Tibial nerve (tissue), 4 donors: ENCODE measurements around the gene GPBP1. TPM values are rescaled to one million over a fixed set of nuclear protein-coding genes. Genes with fewer than 3 reads are reported as not detected.

Experiments
- DNase-seq, 2 donors: peaks; one replicate each; pipeline ENCODE4 v3.0.0-alpha.2; 2019; ENCODE audit warnings: low spot score in 2 of 2
- H3K27ac ChIP-seq, 4 donors: fragments of 200-600 bp; sonication (generic) in 3 of 4; one replicate each; pipeline ENCODE4 v1.5.1; 2017 to 2019; ENCODE audit warnings: mild to moderate bottlenecking in 1 of 4
- H3K27me3 ChIP-seq, 2 donors: fragments of 200-600 bp; sonication (generic) in 1 of 2; one replicate each; pipeline versions ENCODE4 v1.5.1 to v1.6.0; 2017 to 2019
- H3K36me3 ChIP-seq, 3 donors: fragments of 200-600 bp; sonication (generic); one replicate each; pipeline ENCODE4 v1.5.1; 2018 to 2019
- H3K4me1 ChIP-seq, 4 donors: fragments of 200-600 bp; sonication (generic) in 3 of 4; one replicate each; pipeline ENCODE4 v1.5.1; 2017 to 2019
- H3K4me3 ChIP-seq, 4 donors: fragments of 200-600 bp; sonication (generic) in 3 of 4; one replicate each; pipeline ENCODE4 v1.5.1; 2017 to 2019; ENCODE audit warnings: mild to moderate bottlenecking in 1 of 4, moderate library complexity in 1 of 4
- H3K9me3 ChIP-seq, 4 donors: fragments of 200-600 bp; sonication (generic) in 3 of 4; one replicate each; pipeline ENCODE4 v1.5.1; 2017 to 2019
- EP300 ChIP-seq, 2 donors: sonication (generic); formaldehyde crosslinking; IDR thresholded peaks; one replicate each; pipeline ENCODE4 v1.6.1; 2017; ENCODE audit warnings: antibody characterized with exemption in 2 of 2, mild to moderate bottlenecking in 1 of 2
- POLR2A ChIP-seq, 2 donors: fragments of 450-650 bp; IDR thresholded peaks; one replicate each; pipeline ENCODE4 v1.6.1; 2017; ENCODE audit warnings: antibody characterized with exemption in 2 of 2, mild to moderate bottlenecking in 2 of 2, moderate library complexity in 2 of 2
- WGBS, 2 donors: methylation state at CpG; one replicate each; pipeline ENCODE4 v1.1.5; 2018; 5-methylcytosine and 5-hydroxymethylcytosine counted together
- total RNA-seq, 4 donors: library from RNA; depleted of rRNA; stranded (reverse); fragments of >200 nt; gene quantifications; one replicate each; pipeline ENCODE4 v1.1.0, GENCODE V29; 2016
- TF ChIP-seq, protein P1 (sequence below), 5 experiments: fragments of 200-600 bp in 3 of 5; fragments of 450-650 bp in 2 of 5; sonication (generic) in 3 of 5; IDR thresholded peaks; one replicate each; pipeline ENCODE4 v1.5.1; 2016 to 2019; ENCODE audit warnings: antibody characterized with exemption in 5 of 5, mild to moderate bottlenecking in 3 of 5, moderate library complexity in 2 of 5

The GPBP1 gene, protein sequence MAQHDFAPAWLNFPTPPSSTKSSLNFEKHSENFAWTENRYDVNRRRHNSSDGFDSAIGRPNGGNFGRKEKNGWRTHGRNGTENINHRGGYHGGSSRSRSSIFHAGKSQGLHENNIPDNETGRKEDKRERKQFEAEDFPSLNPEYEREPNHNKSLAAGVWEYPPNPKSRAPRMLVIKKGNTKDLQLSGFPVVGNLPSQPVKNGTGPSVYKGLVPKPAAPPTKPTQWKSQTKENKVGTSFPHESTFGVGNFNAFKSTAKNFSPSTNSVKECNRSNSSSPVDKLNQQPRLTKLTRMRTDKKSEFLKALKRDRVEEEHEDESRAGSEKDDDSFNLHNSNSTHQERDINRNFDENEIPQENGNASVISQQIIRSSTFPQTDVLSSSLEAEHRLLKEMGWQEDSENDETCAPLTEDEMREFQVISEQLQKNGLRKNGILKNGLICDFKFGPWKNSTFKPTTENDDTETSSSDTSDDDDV
- total RNA-seq: 100 to 1,000 TPM in 1 of 4 donors, 10 to 100 TPM in 3; 74.3 to 107 (median 84.9) TPM

DNA sequence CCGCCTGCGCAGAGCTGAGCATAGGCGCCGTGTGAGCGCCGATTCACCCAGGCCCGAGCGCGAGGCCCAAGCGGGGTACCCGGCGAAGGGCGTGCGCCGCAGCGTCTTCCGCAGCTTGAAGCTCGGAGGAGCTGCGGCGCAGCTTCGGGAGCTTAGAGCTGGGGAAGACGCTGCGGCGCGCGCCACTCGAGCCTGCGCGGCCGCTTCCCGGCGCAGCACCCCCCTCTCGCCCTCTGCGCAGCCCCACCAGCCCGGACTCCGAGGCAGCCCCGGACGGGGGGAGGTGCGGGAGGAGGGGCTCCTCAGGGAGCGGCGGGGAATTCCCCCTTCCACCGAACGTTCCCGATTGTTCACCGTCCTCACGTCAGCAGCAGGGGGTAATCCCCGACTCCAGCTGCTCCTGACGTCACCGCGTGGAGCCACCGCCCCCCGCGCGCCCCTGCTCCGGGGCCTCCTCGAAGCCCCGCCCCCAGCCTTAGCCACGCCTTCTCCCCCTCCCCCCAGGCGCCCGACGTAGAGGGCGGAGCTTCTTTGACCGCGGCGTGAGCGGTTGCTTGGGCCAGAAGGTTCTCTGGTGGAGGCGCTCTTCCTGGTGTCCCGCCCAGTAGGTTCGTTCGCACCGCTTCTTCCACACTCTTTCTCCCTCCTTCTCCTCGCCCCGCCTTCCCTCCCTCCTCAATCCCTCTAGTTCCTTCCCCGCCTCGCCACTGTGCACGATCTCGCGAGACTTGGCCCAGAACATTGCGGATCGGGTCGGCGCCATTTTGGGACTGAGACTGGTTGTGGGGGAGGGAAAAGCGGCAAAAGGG is at the start of gene GPBP1:
TSS of gene GPBP1 (plus strand) at position 741 of the 809 bp plus-strand sequence. CDS start 40,072 bp downstream, outside the sequence.
- Histone ChIP-seq H3K9me3 (no peaks in the 10 kb centered on the region), H3K27me3 (no peaks in the 10 kb centered on the region), H3K4me3 (peak within 1 kb of the TSS; percentile 81 to 98 (median 85)), H3K27ac (peak within 1 kb of the TSS; percentile 98 to 100 (median 99)), H3K4me1 (peaks cover 0 to 37% (median 14%) of the 10 kb centered on the region in 4 donors), H3K36me3 (no peaks in the 10 kb centered on the region)
- DNase-seq: peak; percentile 99 to 100
- TF ChIP-seq POLR2A (IDR thresholded peaks at IDR 0.05) (peak; percentile 73 to 90), EP300 (IDR thresholded peaks at IDR 0.05) (peak; percentile 89 to 95)
- TF ChIP-seq, protein P1, sequence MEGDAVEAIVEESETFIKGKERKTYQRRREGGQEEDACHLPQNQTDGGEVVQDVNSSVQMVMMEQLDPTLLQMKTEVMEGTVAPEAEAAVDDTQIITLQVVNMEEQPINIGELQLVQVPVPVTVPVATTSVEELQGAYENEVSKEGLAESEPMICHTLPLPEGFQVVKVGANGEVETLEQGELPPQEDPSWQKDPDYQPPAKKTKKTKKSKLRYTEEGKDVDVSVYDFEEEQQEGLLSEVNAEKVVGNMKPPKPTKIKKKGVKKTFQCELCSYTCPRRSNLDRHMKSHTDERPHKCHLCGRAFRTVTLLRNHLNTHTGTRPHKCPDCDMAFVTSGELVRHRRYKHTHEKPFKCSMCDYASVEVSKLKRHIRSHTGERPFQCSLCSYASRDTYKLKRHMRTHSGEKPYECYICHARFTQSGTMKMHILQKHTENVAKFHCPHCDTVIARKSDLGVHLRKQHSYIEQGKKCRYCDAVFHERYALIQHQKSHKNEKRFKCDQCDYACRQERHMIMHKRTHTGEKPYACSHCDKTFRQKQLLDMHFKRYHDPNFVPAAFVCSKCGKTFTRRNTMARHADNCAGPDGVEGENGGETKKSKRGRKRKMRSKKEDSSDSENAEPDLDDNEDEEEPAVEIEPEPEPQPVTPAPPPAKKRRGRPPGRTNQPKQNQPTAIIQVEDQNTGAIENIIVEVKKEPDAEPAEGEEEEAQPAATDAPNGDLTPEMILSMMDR (IDR thresholded peaks at IDR 0.05): peak in 1 of 5 experiments; percentile 1
- 0 to 1% methylated on average over 40 to 44 of the region's 83 CpGs for WGBS, 2 donors

DNA sequence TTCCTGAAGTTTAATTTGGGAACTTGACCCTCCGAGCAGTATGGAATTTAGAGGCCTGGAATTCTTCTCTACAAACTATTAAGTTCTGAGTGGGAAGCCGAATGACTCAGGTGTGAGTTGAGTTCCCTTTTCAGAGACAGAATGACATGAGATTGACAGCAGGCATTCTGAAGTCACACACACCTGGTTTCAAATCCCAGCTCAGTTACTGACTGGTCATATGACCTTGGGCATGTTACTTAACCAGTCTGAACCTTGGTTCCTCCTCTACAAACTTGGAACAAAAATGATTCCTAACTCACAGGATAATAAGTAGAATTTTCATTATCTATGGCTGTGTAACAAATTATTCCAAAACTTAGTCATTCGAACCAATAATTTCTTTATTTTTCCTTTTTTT is 45.5 kb upstream of the GPBP1 start:
- Histone ChIP-seq H3K4me3 (no peak overlapping the region), H3K36me3 (no peaks in the 10 kb centered on the region), H3K27ac (no peak overlapping the region), H3K27me3 (no peaks in the 10 kb centered on the region), H3K9me3 (peaks cover 0 to 10% (median 0%) of the 10 kb centered on the region in 4 donors), H3K4me1 (no peaks in the 10 kb centered on the region)
- WGBS, 2 donors: 91 to 93% methylated on average over 3 of the region's 3 CpGs
- TF ChIP-seq, protein P1 (IDR thresholded peaks at IDR 0.05): no peak
- no peak for TF ChIP-seq POLR2A (IDR thresholded peaks at IDR 0.05)
- no peak for TF ChIP-seq EP300 (IDR thresholded peaks at IDR 0.05)
- no peak for DNase-seq

DNA sequence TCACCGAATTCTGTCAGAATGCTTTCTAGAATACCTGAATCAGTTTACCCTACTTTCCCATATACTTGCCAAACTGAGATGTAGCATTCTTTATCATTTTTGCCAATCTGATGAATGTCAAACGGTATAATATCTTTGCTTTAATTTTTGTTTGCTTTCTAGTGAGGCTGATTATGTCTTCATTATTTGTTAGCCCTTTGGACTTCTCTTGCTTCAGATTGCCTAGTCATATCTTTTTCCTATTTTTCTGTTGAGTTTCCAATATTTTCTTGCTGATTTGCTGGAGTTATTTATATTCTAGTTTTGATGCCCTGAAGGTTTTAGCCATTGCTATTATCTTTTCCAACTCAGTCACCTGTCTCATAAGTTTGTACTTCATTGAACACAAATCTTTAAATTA is 40.3 kb upstream of the GPBP1 start:
- H3K4me1 ChIP-seq: no peaks in the 10 kb centered on the region
- 89 to 93% methylated on average over 2 of the region's 2 CpGs for WGBS, 2 donors
- no peaks in the 10 kb centered on the region for H3K27me3 ChIP-seq
- no peak overlapping the region for H3K27ac ChIP-seq
- no peaks in the 10 kb centered on the region for H3K36me3 ChIP-seq
- TF ChIP-seq POLR2A (IDR thresholded peaks at IDR 0.05) (no peak), EP300 (IDR thresholded peaks at IDR 0.05) (no peak)
- TF ChIP-seq, protein P1 (IDR thresholded peaks at IDR 0.05): no peak
- no peak overlapping the region for H3K4me3 ChIP-seq
- H3K9me3 ChIP-seq: no peaks in the 10 kb centered on the region
- no peak for DNase-seq

DNA sequence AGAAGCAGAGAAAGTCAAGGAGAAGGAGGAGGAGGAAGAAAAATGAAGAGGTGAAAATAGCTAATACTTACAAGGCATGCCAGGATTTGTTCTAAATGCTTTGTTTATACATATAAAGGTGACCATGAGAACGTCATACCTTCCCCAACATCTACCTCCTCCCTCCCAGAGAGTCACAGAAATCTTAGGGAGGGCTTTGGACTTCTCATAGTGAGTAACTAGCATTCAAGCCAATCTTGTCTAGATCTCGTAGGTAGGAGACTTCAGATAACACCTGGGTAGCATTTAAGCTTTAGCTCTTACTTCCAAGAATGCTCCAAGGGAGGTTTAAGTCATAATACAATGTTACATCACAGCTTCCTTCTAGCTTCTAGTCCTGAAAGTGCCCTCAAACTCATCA is 36.5 kb upstream of the GPBP1 start:
- no peaks in the 10 kb centered on the region for H3K4me1 ChIP-seq
- 77 to 81% methylated on average over 2 of the region's 2 CpGs for WGBS, 2 donors
- TF ChIP-seq POLR2A (IDR thresholded peaks at IDR 0.05) (no peak), EP300 (IDR thresholded peaks at IDR 0.05) (no peak)
- TF ChIP-seq, protein P1 (IDR thresholded peaks at IDR 0.05): no peak
- DNase-seq: no peak
- H3K27ac ChIP-seq: no peak overlapping the region
- H3K9me3 ChIP-seq: no peaks in the 10 kb centered on the region
- H3K4me3 ChIP-seq: no peak overlapping the region
- H3K36me3 ChIP-seq: no peaks in the 10 kb centered on the region
- no peaks in the 10 kb centered on the region for H3K27me3 ChIP-seq
